SK-N-MC (cell line): ENCODE data around the gene MRC2.

Experiments used
- EZH2 ChIP-seq: fragments of 200-600 bp; sonication (generic); IDR thresholded peaks from one replicate; pipeline ENCODE4 v1.6.1; 2017; ENCODE audit warnings: antibody characterized with exemption
- POLR2AphosphoS5 ChIP-seq: IDR thresholded peaks from 2 replicates; pipeline ENCODE4 v1.6.1; 2012; ENCODE audit warnings: mild to moderate bottlenecking, low read depth, low read length, borderline replicate concordance

DNA sequence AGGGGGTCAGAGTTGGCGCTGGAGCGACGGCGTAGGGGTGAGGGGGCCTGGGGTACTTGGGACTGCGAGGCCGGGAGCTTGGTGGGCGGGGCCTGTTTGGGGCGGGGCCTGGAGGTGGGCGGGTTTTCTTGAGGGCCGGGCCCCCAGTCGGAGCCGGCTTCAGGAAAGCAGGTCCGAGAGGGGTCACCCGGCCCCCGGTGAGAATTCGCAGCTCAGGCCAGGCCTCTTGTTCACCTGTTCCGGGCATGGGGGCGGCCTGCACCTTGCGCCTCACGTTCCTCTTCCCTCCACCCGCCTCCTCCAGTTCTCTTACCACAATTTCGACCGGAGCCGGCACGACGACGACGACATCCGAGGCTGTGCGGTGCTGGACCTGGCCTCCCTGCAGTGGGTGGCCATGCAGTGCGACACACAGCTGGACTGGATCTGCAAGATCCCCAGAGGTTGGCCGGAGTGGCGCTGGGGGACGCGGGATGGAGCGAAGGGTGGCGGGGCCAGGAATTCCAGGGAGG is 52.5 kb downstream of the MRC2 start:
- TF ChIP-seq EZH2 (no peak), POLR2AphosphoS5 (no peak)
